Spleen (tissue), 7 donors: ENCODE data around the gene NDUFAF8.

ENCODE experiments used
- CTCF ChIP-seq, 11 experiments: fragments of 200-600 bp in 7 of 11; fragments of 450-650 bp in 4 of 11; sonication (generic) in 4 of 11; IDR thresholded peaks in 8 of 11; conservative IDR thresholded peaks in 3 of 11; 1 replicate in 7 of 11; 2 replicates in 4 of 11; pipeline versions ENCODE4 v1.4.0 to v1.8.0; 2016 to 2021; ENCODE audit warnings: antibody characterized with exemption in 11 of 11, inconsistent platforms in 4 of 11, mild to moderate bottlenecking in 1 of 11
- POLR2A ChIP-seq, 3 donors: fragments of 450-650 bp; IDR thresholded peaks; one replicate each; pipeline ENCODE4 v1.5.1; 2017; ENCODE audit warnings: antibody characterized with exemption in 3 of 3, mild to moderate bottlenecking in 1 of 3
- POLR2AphosphoS5 ChIP-seq, 3 donors: sonication (generic); formaldehyde crosslinking; IDR thresholded peaks; one replicate each; pipeline ENCODE4 v1.5.1; 2017; ENCODE audit warnings: antibody characterized with exemption in 3 of 3
- donor health status: DM: no; HTN: no; CAD: no; lungs with moderate emphysema.
- donor health status: DM: no; HTN: no; CAD: no.
- donor health status: DM: no; HTN: no; CAD: no.

DNA sequence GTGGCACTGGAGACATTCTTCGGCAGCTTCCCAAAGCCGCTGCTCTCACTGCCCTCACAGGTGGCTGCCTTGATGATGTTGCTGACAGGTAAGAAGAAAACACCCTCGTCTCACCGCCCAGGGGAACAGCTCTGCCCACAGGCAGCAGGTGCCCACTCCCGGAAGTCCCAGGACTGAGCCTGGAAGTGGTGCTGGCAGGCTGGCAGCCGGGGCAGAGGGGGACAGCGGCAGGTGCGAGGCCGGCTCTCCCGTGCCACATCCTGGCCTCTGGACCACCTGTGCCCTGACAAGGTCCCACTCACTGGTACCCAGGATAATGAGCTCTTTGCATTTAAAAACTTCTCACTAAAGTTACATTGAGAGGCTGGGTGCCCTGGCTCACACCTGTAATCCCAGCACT lies 36.8 kb upstream of the NDUFAF8 start:
- TF ChIP-seq POLR2A (IDR thresholded peaks at IDR 0.05): no peak
- TF ChIP-seq CTCF (IDR thresholded peaks at IDR 0.05 in 8 of 11, conservative IDR thresholded peaks at IDR 0.05 in 3 of 11): no peak
- TF ChIP-seq POLR2AphosphoS5 (IDR thresholded peaks at IDR 0.05): no peak
